RWPE1 (cell line): ENCODE data around the gene ATP8A2.

Source experiments
- CTCF ChIA-PET: fragments of 350-600 bp; sonication (Branson Sonifier 250); formaldehyde crosslinking; extraction: SDS; loops from one replicate; lab custom pipeline; 2021; lab: Yijun Ruan, JAX
- POLR2A ChIA-PET: fragments of 400-600 bp; formaldehyde crosslinking; extraction: SDS; loops from one replicate; lab custom pipeline; 2020; ENCODE audit warnings: antibody characterized with exemption; ENCODE audit not compliant: low non-redundant PET; lab: Yijun Ruan, JAX
- DNase-seq: peaks from one replicate; pipeline ENCODE4 v3.0.0; 2012; ENCODE audit warnings: low spot score
- H3K27ac ChIP-seq: fragments of 450-650 bp; 2 replicates; pipeline ENCODE4 v1.5.1; 2017
- CTCF ChIP-seq: fragments of 450-650 bp; conservative IDR thresholded peaks from 2 replicates; pipeline ENCODE4 v1.5.1; 2017; ENCODE audit warnings: low read depth, mild to moderate bottlenecking

ATP8A2 gene

GRCh38 chr13:25365720-25366235, 6.0 kb upstream of the ATP8A2 start:
- no peak for DNase-seq
- CTCF ChIA-PET: no interaction called here
- no peak overlapping the region for H3K27ac ChIP-seq
- POLR2A ChIA-PET: no interaction called here
- TF ChIP-seq CTCF: no peak

DNA sequence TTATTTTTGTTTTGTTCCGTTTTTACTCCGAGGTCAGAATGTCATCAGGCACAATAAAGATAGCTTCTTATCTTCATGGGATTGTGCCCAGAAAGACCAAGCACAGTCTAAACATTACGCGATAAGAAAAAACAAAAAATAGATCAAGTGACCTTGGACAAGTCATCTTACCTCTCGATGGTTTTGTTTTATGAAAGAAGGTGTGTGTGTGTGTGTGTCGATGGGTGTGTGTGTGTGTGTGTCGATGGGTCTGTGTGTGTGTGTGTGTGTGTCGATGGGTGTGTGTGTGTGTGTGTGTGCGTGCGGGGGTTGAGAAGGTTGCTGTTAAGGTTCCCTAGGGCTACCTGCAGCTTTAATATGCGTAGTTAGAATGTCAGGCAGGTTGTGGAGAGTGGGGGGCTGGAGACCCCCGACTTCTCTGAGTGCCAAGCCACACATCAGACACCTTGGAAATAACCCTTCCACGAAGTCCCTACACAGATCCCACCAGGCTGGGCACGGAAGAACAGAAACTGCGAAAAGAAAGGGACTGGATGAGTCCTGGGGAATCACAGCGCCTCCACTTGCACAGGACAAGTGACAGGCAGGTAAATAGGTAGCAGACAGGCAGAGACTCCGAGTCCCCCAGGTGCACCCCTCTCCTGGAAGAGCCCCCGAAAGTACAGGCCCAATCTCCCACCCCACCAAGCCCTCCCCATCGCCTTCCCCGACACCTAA, 458 bp upstream of the ATP8A2 start:
- POLR2A ChIA-PET: interaction anchor here (0.6 kb wide), 1 partner anchor 19 kb away, joined by 3 read pairs; no protein-coding TSS in a partner anchor

DNA sequence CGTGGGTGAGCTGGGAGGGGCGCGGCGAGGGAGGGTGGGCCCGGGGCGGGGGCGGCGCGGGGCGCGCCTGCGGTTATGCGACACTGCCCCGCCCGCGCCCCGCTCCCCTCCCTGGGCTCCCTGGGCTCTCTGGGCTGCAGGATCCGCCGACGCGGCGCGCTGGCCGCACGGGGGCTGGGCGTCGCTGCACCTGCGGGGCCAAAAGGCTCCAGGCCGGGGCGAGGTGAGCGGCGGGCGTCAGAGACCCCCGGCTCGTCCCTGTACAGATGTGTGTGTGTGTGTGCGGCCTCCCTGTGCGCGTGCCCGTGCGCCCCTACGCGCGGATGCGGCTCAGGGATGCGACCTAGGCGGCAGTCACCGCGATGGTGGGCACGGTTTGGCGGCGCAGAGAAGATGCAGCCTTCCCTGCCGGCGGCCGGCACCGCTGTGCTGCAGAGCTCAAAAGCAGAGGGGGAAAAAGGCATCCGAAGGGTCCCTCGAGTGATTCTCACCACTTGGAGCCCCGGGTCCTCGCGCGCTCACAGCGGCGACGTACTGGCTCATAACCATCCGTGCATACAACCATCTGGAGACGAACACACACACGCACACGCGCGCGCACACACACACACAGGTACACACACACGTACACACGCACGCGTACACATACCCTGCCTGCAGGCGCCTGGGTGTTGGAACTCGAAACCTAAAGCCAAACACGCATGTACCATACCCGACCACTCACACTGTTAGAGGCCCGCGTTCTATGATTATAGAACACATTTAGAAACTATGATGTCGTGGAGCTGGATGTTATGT, 709 bp downstream of the ATP8A2 start:
- POLR2A ChIA-PET: interaction anchor here (0.6 kb wide), 1 partner anchor 18 kb away, joined by 3 read pairs; no protein-coding TSS in a partner anchor
- no peak for TF ChIP-seq CTCF
- no peak for DNase-seq
- no peak overlapping the region for H3K27ac ChIP-seq
- CTCF ChIA-PET: interaction anchor here (0.6 kb wide), 1 partner anchor 98 kb away, joined by 3 read pairs; no protein-coding TSS in a partner anchor

More for the DNA sequence above, 458 bp upstream of the ATP8A2 start:
- CTCF ChIA-PET: interaction anchor here (0.6 to 0.7 kb wide), 2 partner anchors 85 to 366 kb away, joined by 4 read pairs; no protein-coding TSS in a partner anchor
- H3K27ac ChIP-seq: no peak overlapping the region
- no peak for DNase-seq
- TF ChIP-seq CTCF: no peak

DNA sequence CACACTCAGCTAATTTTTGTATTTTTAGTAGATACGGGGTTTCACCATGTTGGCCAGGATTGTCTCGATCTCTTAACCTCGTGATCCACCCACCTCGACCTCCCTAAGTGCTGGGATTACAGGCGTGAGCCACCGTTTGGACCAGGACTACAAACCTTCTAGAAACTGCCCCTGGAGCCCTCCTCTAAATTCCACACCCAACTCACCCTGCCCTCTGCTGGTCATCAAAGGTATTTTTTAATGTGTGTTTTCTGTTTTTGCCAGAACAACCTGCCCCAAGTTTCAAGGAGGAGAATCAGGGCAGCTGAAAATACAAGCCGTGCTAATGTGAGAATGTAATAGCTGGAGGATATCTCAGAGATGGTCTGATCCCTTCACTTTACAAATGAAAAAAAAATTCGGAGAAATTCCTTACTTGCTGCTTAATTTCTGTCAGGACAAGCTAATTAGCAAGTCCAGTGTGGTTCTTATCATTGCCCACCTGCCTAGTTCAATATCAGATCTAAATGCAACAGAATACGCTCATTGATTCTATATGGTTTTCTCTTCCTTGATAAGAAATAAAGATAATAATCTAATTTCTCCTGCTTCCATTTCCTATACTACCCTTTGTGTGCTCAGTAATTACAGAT, 4.1 kb downstream of the ATP8A2 start:
- peak; percentile 78 for TF ChIP-seq CTCF
- no peak overlapping the region for H3K27ac ChIP-seq
- peak; percentile 46 for DNase-seq
- POLR2A ChIA-PET: no interaction called here
- CTCF ChIA-PET: interaction anchor here (0.6 to 1.0 kb wide), 15 partner anchors 9 to 939 kb away, joined by 3 to 6 read pairs (median 4); no protein-coding TSS in a partner anchor

DNA sequence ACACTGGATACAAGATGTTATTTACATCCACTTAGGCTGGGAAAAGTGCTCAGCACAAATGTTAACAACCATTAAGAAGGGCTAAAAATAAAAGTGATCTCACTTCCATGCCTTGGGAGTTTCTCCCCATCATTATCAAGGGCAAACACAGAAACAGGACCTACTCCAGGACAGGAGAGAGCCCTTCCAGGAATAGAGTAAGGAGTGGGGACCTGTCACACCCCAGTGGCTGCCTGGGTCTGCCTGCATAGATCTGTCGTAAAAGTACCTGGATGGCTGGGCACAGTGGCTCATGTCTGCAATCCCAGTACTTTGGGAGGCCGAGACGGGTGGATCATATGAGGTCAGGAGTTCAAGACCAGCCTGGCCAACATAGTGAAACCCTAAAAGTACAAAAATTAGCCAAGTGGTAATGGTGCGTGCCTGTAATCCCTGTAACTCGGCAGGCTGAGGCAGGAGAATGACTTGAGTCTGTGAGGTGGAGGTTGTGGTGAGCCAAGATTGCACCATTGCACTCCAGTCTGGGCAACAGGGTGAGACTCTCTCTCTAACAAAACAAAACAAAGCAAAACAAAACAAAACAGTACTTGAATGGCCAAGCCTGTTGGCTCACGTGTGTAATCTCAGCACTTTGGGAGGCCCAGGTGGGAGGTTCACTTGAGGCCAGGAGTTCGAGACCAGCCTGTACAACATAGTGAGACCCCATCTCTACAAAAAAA, 5.6 kb downstream of the ATP8A2 start:
- ChIA-PET POLR2A (no interaction called here), CTCF (interaction anchor here (0.6 kb wide), 1 partner anchor 373 kb away, joined by 5 read pairs; no protein-coding TSS in a partner anchor)
- DNase-seq: no peak
- TF ChIP-seq CTCF: no peak
- no peak overlapping the region for H3K27ac ChIP-seq
